ENCODE results near the gene FAM222A. TPM values are rescaled to one million over a fixed set of nuclear protein-coding genes. Genes with fewer than 3 reads are reported as not detected.

FAM222A gene
- total RNA-seq, 3 donors from 2014 or later (not counting 1 experiment from before 2014, with no cell fraction given), result 3.1 to 6.6 (median 4.0) TPM

GRCh38 chr12:109786799-109787198 lies 73.2 kb downstream of the FAM222A start:
- no peak overlapping the region for H3K4me3 ChIP-seq (ENCODE audit: low read length)
- no peaks in the 10 kb centered on the region for H3K27me3 Mint-ChIP-seq (ENCODE audit: low read depth in 2 of 2)
- TF ChIP-seq CTCF (IDR thresholded peaks at IDR 0.05), result no peak
- WGBS (ENCODE audit: insufficient coverage), result 90% methylated on average over 8 of the region's 9 CpGs
- intact Hi-C loops (cut with micrococcal nuclease), result no loop called here
- peaks cover 0 to 14% of the 10 kb centered on the region in 2 donors for H3K4me1 Mint-ChIP-seq
- no peaks in the 10 kb centered on the region for H3K4me1 ChIP-seq (ENCODE audit: control insufficient read depth, insufficient read depth, low read length)
- H3K4me3 Mint-ChIP-seq, result no peak overlapping the region
- no peaks in the 10 kb centered on the region for H3K9me3 ChIP-seq (ENCODE audit: control insufficient read depth, insufficient read depth, low read length)
- H3K36me3 ChIP-seq (ENCODE audit: control insufficient read depth, insufficient read depth, low read length), result no peaks in the 10 kb centered on the region
- no peaks in the 10 kb centered on the region for H3K36me3 Mint-ChIP-seq
- H3K27me3 ChIP-seq (ENCODE audit: control insufficient read depth, insufficient read depth, low read length), result peaks cover 3% of the 10 kb centered on the region
- H3K9me3 Mint-ChIP-seq, result no peaks in the 10 kb centered on the region
- H3K27ac Mint-ChIP-seq, result no peak overlapping the region
- DNase-seq (no peak), ATAC-seq (no peak)
- no peak overlapping the region for H3K27ac ChIP-seq (ENCODE audit: low read length)

- no peaks in the 10 kb centered on the region for H3K4me1 ChIP-seq (ENCODE audit: control insufficient read depth, insufficient read depth, low read length)
- Mint-ChIP-seq H3K4me3 (no peak overlapping the region), H3K27ac (no peak overlapping the region), H3K27me3 (ENCODE audit: low read depth in 2 of 2) (peaks cover 6 to 11% of the 10 kb centered on the region in 2 donors), H3K9me3 (no peaks in the 10 kb centered on the region), H3K36me3 (no peaks in the 10 kb centered on the region), H3K4me1 (no peaks in the 10 kb centered on the region)
- WGBS (ENCODE audit: insufficient coverage), result 93% methylated on average over 1 of the region's 1 CpG
- no peaks in the 10 kb centered on the region for H3K36me3 ChIP-seq (ENCODE audit: control insufficient read depth, insufficient read depth, low read length)
- H3K4me3 ChIP-seq (ENCODE audit: low read length), result no peak overlapping the region
- intact Hi-C loops (cut with micrococcal nuclease), result no loop called here
- H3K27me3 ChIP-seq (ENCODE audit: control insufficient read depth, insufficient read depth, low read length), result peaks cover 3% of the 10 kb centered on the region
- DNase-seq (no peak), ATAC-seq (no peak)
- H3K27ac ChIP-seq (ENCODE audit: low read length), result no peak overlapping the region
- no peaks in the 10 kb centered on the region for H3K9me3 ChIP-seq (ENCODE audit: control insufficient read depth, insufficient read depth, low read length)
- TF ChIP-seq CTCF (IDR thresholded peaks at IDR 0.05), result no peak
These were observed 76.0 kb downstream of the FAM222A start for GRCh38 chr12:109789526-109790048.

GRCh38 chr12:109792992-109793391 lies 79.4 kb downstream of the FAM222A start:
- no peaks in the 10 kb centered on the region for H3K27me3 ChIP-seq (ENCODE audit: control insufficient read depth, insufficient read depth, low read length)
- no peak for ATAC-seq
- intact Hi-C loops (cut with micrococcal nuclease), result no loop called here
- H3K9me3 ChIP-seq (ENCODE audit: control insufficient read depth, insufficient read depth, low read length), result no peaks in the 10 kb centered on the region
- no peaks in the 10 kb centered on the region for H3K36me3 Mint-ChIP-seq
- no peaks in the 10 kb centered on the region for H3K4me1 ChIP-seq (ENCODE audit: control insufficient read depth, insufficient read depth, low read length)
- H3K4me3 ChIP-seq (ENCODE audit: low read length), result no peak overlapping the region
- no peak for TF ChIP-seq CTCF (IDR thresholded peaks at IDR 0.05)
- H3K27ac Mint-ChIP-seq, result no peak overlapping the region
- H3K4me1 Mint-ChIP-seq, result no peaks in the 10 kb centered on the region
- no peaks in the 10 kb centered on the region for H3K9me3 Mint-ChIP-seq
- H3K36me3 ChIP-seq (ENCODE audit: control insufficient read depth, insufficient read depth, low read length), result no peaks in the 10 kb centered on the region
- H3K4me3 Mint-ChIP-seq, result no peak overlapping the region
- DNase-seq, result no peak
- H3K27ac ChIP-seq (ENCODE audit: low read length), result no peak overlapping the region
- H3K27me3 Mint-ChIP-seq (ENCODE audit: low read depth in 2 of 2), result peaks cover 6 to 11% of the 10 kb centered on the region in 2 donors

GRCh38 chr12:109793411-109793810 lies 79.8 kb downstream of the FAM222A start:
- no peaks in the 10 kb centered on the region for H3K9me3 Mint-ChIP-seq
- no peaks in the 10 kb centered on the region for H3K4me1 Mint-ChIP-seq
- peaks cover 6 to 11% of the 10 kb centered on the region in 2 donors for H3K27me3 Mint-ChIP-seq (ENCODE audit: low read depth in 2 of 2)
- H3K27me3 ChIP-seq (ENCODE audit: control insufficient read depth, insufficient read depth, low read length), result no peaks in the 10 kb centered on the region
- WGBS (ENCODE audit: insufficient coverage), result 47% methylated on average over 4 of the region's 4 CpGs
- H3K4me3 ChIP-seq (ENCODE audit: low read length), result no peak overlapping the region
- no peaks in the 10 kb centered on the region for H3K36me3 Mint-ChIP-seq
- no peak overlapping the region for H3K4me3 Mint-ChIP-seq
- no peak overlapping the region for H3K27ac Mint-ChIP-seq
- TF ChIP-seq CTCF (IDR thresholded peaks at IDR 0.05), result no peak
- H3K27ac ChIP-seq (ENCODE audit: low read length), result no peak overlapping the region
- no peaks in the 10 kb centered on the region for H3K36me3 ChIP-seq (ENCODE audit: control insufficient read depth, insufficient read depth, low read length)
- no peaks in the 10 kb centered on the region for H3K4me1 ChIP-seq (ENCODE audit: control insufficient read depth, insufficient read depth, low read length)
- H3K9me3 ChIP-seq (ENCODE audit: control insufficient read depth, insufficient read depth, low read length), result no peaks in the 10 kb centered on the region
- intact Hi-C loops (cut with micrococcal nuclease), result no loop called here
- DNase-seq (no peak), ATAC-seq (no peak)

Data from natural killer cell (primary cell).